Large intestine (tissue), 3 donors: ENCODE measurements around the gene DAND5. TPM values are rescaled to one million over a fixed set of nuclear protein-coding genes. Genes with fewer than 3 reads are reported as not detected.

Source experiments
- DNase-seq, 2 donors: peaks; one replicate each; pipeline versions ENCODE4 v3.0.0 to v3.0.0-alpha.2; 2013
- H3K27ac ChIP-seq: one replicate; pipeline ENCODE4 v1.5.1; 2013; ENCODE audit warnings: low read length
- H3K27me3 ChIP-seq: 2 replicates; pipeline ENCODE4 v1.6.1; 2013; ENCODE audit warnings: low read length; ENCODE audit not compliant: control insufficient read depth, insufficient read depth
- H3K36me3 ChIP-seq: 2 replicates; pipeline ENCODE4 v1.6.1; 2013; ENCODE audit warnings: low read length; ENCODE audit not compliant: control insufficient read depth, insufficient read depth
- H3K4me1 ChIP-seq: one replicate; pipeline ENCODE4 v1.6.1; 2013; ENCODE audit warnings: low read length; ENCODE audit not compliant: control insufficient read depth, insufficient read depth
- H3K4me3 ChIP-seq: one replicate; pipeline ENCODE4 v1.5.1; 2013; ENCODE audit warnings: low read length
- H3K9me3 ChIP-seq: one replicate; pipeline ENCODE4 v1.6.1; 2013; ENCODE audit warnings: mild to moderate bottlenecking, low read depth, low read length, moderate library complexity; ENCODE audit not compliant: control insufficient read depth
- WGBS: methylation state at CpG from one replicate; pipeline ENCODE4 v1.1.5; 2013; ENCODE audit warnings: low lambda C conversion rate; ENCODE audit not compliant: insufficient coverage; 5-methylcytosine and 5-hydroxymethylcytosine counted together
- polyA plus RNA-seq: library from polyadenylated mRNA; unstranded; fragments of 120-200 nt; gene quantifications from one replicate; pipeline ENCODE4 v1.2.1, GENCODE V29; 2013

DAND5 gene
- polyA plus RNA-seq, 1 donor: 0.06 TPM

- Histone ChIP-seq H3K9me3 (peaks cover 5% of the 10 kb centered on the region), H3K4me3 (peak overlapping the region; percentile 86), H3K4me1 (peaks cover 29% of the 10 kb centered on the region), H3K36me3 (peaks cover 30% of the 10 kb centered on the region), H3K27me3 (no peaks in the 10 kb centered on the region), H3K27ac (peak overlapping the region; percentile 58)
- 78% methylated on average over 5 of the region's 23 CpGs for WGBS
- DNase-seq: peak in 1 of 2 donors; percentile 71
Observed at GRCh38 chr19:12937093-12937926, 32.1 kb upstream of the DAND5 start.

- Histone ChIP-seq H3K4me3 (peak within 1 kb of the TSS; percentile 86), H3K27me3 (no peaks in the 10 kb centered on the region), H3K27ac (peak within 1 kb of the TSS; percentile 58), H3K9me3 (peaks cover 5% of the 10 kb centered on the region), H3K36me3 (peaks cover 38% of the 10 kb centered on the region), H3K4me1 (peaks cover 26% of the 10 kb centered on the region)
- no CpG with 5 or more reads among the region's 63 CpGs for WGBS
- peak; percentile 99 to 100 for DNase-seq
Observed at GRCh38 chr19:12937927-12938778, 31.2 kb upstream of the DAND5 start, which contains the start of gene CALR. TSS of gene CALR (plus strand) at chr19:12938609. CDS start at chr19:12938680, 71 bp downstream.

DNA sequence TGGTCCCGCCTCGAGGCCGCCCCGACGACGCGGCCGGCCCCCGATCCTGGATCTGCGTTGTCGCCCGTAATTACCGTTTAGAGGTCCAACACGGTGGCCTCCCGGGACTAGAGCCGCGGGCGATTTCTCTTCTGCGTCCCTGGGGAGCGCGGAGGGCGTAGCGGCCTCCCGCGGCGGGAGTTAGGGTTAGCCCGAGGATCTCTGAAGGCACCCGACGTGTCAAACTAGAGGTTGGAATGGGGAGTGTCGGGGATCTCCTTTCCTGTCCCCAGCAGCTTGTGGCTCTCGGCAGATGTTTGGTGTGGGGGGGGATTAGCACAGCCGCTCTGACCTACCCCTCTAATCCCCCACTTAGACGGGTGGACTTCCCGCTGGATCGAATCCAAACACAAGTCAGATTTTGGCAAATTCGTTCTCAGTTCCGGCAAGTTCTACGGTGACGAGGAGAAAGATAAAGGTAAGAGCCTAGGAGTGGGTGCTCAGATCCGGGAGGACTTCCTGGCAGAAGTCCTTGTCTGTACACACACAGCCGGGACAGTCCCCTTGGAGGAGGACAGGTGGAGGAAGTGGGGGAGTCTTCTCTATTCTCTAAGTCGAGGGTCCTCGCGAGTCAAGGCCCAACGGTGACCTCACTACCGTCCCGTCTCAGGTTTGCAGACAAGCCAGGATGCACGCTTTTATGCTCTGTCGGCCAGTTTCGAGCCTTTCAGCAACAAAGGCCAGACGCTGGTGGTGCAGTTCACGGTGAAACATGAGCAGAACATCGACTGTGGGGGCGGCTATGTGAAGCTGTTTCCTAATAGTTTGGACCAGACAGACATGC is 30.4 kb upstream of the DAND5 start:
- H3K27ac ChIP-seq: peak overlapping the region; percentile 39
- DNase-seq: no peak
- peaks cover 33% of the 10 kb centered on the region for H3K4me1 ChIP-seq
- H3K27me3 ChIP-seq: no peaks in the 10 kb centered on the region
- H3K4me3 ChIP-seq: peak overlapping the region; percentile 86
- H3K36me3 ChIP-seq: peaks cover 47% of the 10 kb centered on the region
- WGBS: no CpG with 5 or more reads among the region's 54 CpGs
- peaks cover 12% of the 10 kb centered on the region for H3K9me3 ChIP-seq

DNA sequence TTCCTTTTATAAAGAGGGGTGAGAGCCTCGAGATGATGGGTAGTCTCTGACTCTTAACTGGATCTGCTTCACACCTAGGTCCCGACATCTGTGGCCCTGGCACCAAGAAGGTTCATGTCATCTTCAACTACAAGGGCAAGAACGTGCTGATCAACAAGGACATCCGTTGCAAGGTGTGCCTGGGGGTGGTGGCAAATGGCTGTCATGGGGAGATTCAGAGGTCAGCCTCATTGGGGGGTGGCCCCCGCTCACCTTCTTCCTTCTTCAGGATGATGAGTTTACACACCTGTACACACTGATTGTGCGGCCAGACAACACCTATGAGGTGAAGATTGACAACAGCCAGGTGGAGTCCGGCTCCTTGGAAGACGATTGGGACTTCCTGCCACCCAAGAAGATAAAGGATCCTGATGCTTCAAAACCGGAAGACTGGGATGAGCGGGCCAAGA is 29.4 kb upstream of the DAND5 start:
- peaks cover 13% of the 10 kb centered on the region for H3K9me3 ChIP-seq
- no peaks in the 10 kb centered on the region for H3K27me3 ChIP-seq
- DNase-seq: no peak
- no peak overlapping the region for H3K27ac ChIP-seq
- no CpG with 5 or more reads among the region's 10 CpGs for WGBS
- peak overlapping the region; percentile 86 for H3K4me3 ChIP-seq
- peaks cover 57% of the 10 kb centered on the region for H3K36me3 ChIP-seq
- H3K4me1 ChIP-seq: peaks cover 33% of the 10 kb centered on the region

- no CpG with 5 or more reads among the region's 2 CpGs for WGBS
- no peak overlapping the region for H3K27ac ChIP-seq
- H3K4me1 ChIP-seq: peaks cover 33% of the 10 kb centered on the region
- peaks cover 60% of the 10 kb centered on the region for H3K36me3 ChIP-seq
- H3K4me3 ChIP-seq: no peak overlapping the region
- no peak for DNase-seq
- H3K27me3 ChIP-seq: no peaks in the 10 kb centered on the region
- peaks cover 13% of the 10 kb centered on the region for H3K9me3 ChIP-seq
Observed at GRCh38 chr19:12940897-12941296, 28.5 kb upstream of the DAND5 start.

- WGBS: 87% methylated on average over 4 of the region's 18 CpGs
- H3K4me1 ChIP-seq: peaks cover 36% of the 10 kb centered on the region
- peaks cover 73% of the 10 kb centered on the region for H3K36me3 ChIP-seq
- H3K27me3 ChIP-seq: no peaks in the 10 kb centered on the region
- no peak for DNase-seq
- H3K4me3 ChIP-seq: no peak overlapping the region
- H3K9me3 ChIP-seq: peaks cover 13% of the 10 kb centered on the region
- H3K27ac ChIP-seq: no peak overlapping the region
Observed at GRCh38 chr19:12943437-12944044, 25.8 kb upstream of the DAND5 start.

DNA sequence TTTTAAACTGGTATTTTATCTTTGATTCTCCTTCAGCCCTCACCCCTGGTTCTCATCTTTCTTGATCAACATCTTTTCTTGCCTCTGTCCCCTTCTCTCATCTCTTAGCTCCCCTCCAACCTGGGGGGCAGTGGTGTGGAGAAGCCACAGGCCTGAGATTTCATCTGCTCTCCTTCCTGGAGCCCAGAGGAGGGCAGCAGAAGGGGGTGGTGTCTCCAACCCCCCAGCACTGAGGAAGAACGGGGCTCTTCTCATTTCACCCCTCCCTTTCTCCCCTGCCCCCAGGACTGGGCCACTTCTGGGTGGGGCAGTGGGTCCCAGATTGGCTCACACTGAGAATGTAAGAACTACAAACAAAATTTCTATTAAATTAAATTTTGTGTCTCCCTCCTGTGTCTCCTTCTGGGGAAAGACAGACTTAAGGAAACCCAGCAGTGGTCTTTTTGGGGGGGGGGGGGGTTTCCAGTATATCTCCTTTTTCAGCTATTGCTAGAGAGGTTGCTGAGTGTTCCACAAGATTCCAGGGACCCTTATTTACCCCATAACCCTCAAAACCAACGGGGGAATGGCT is 25.2 kb upstream of the DAND5 start:
- H3K9me3 ChIP-seq: peaks cover 13% of the 10 kb centered on the region
- H3K4me3 ChIP-seq: no peak overlapping the region
- H3K36me3 ChIP-seq: peaks cover 80% of the 10 kb centered on the region
- no CpG with 5 or more reads among the region's 2 CpGs for WGBS
- H3K27me3 ChIP-seq: no peaks in the 10 kb centered on the region
- no peak for DNase-seq
- no peak overlapping the region for H3K27ac ChIP-seq
- peaks cover 36% of the 10 kb centered on the region for H3K4me1 ChIP-seq

DNA sequence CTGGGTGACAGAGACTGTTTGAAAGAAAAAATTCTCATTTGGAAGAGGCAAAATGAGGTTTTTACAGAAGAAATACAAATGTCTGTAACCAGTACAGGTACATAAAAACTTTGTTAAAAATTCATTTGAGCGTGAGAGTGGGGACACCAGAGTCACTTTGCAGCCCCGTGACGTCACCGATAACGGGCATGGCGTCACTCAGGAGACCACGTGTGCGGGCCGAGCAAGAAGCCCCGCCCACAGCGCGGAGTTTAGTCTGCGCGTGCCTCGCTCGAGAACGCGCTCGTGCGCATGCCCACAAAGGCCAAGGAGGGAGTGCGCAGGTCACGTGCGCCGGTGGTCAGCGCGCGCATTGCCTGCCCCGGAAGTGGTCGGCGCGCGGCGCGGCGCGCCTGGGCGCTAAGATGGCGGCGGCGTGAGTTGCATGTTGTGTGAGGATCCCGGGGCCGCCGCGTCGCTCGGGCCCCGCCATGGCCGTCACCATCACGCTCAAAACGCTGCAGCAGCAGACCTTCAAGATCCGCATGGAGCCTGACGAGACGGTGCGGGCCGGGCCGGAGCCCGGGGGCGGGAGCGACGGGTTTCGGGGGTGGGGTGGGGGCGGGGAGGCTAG is 23.8 kb upstream of the DAND5 start, which contains the start of gene RAD23A:
RAD23A (plus strand) TSS at position 384 of the 613 bp plus-strand sequence; CDS start at position 471, 87 bp downstream.
- no peaks in the 10 kb centered on the region for H3K27me3 ChIP-seq
- peaks cover 79% of the 10 kb centered on the region for H3K36me3 ChIP-seq
- WGBS: no CpG with 5 or more reads among the region's 62 CpGs
- peak within 1 kb of the TSS; percentile 92 for H3K27ac ChIP-seq
- DNase-seq: peak; percentile 98 to 99
- peaks cover 25% of the 10 kb centered on the region for H3K4me1 ChIP-seq
- peak within 1 kb of the TSS; percentile 67 for H3K4me3 ChIP-seq
- peaks cover 9% of the 10 kb centered on the region for H3K9me3 ChIP-seq
